NCI-H2081 (cell line): ENCODE data around the gene RINL.
"Not testable (repeated sequence)": the region's sequence is repeated elsewhere in the genome, so short reads cannot be mapped to it uniquely, and the experiment has no call there.

Source experiments
- DNase-seq, 2 experiments: peaks; one replicate each; lab custom pipeline; 2025; lab: John Stamatoyannopoulos, UW

The RINL gene

GRCh38 chr19:38875656-38876395 is 2.2 kb downstream of the RINL start:
- peak; percentile 13 to 44 for DNase-seq

- not testable (repeated sequence) for DNase-seq
These were observed 4.7 kb downstream of the RINL start for GRCh38 chr19:38873400-38873799.

- no peak for DNase-seq
These were observed 7.5 kb downstream of the RINL start for GRCh38 chr19:38870612-38871011.

GRCh38 chr19:38869836-38870607 is 8.1 kb downstream of the RINL start:
- peak; percentile 76 to 85 for DNase-seq

GRCh38 chr19:38869160-38869835 is 8.8 kb downstream of the RINL start:
- peak; percentile 12 to 44 for DNase-seq

GRCh38 chr19:38868551-38868950 is 9.5 kb downstream of the RINL start:
- DNase-seq: no peak

- DNase-seq: no peak
These were observed 10.8 kb downstream of the RINL start for GRCh38 chr19:38867171-38867780.

GRCh38 chr19:38862321-38863059 is 15.6 kb downstream of the RINL start:
- DNase-seq: peak in 1 of 2 experiments; percentile 83

GRCh38 chr19:38861368-38861767 is 16.7 kb downstream of the RINL start:
- no peak for DNase-seq

- DNase-seq: not testable (repeated sequence)
These were observed 18.4 kb downstream of the RINL start for GRCh38 chr19:38859631-38860204.

- DNase-seq: no peak
These were observed 21.3 kb downstream of the RINL start for GRCh38 chr19:38856813-38857212.

- DNase-seq: not testable (repeated sequence)
These were observed 22.3 kb downstream of the RINL start for GRCh38 chr19:38855751-38856150.

GRCh38 chr19:38854961-38855360 is 23.1 kb downstream of the RINL start:
- DNase-seq: not testable (repeated sequence)

GRCh38 chr19:38853214-38853613 is 24.9 kb downstream of the RINL start:
- DNase-seq: no peak

GRCh38 chr19:38852231-38853044 is 25.6 kb downstream of the RINL start:
- DNase-seq: no peak

GRCh38 chr19:38851622-38852230 is 26.3 kb downstream of the RINL start:
- DNase-seq: peak; percentile 86 to 89

GRCh38 chr19:38850976-38851621 is 27.0 kb downstream of the RINL start:
- peak in 1 of 2 experiments; percentile 38 for DNase-seq

- no peak for DNase-seq
These were observed 27.6 kb downstream of the RINL start for GRCh38 chr19:38850436-38850975.

GRCh38 chr19:38849860-38850435 is 28.1 kb downstream of the RINL start, which contains the start of gene HNRNPL:
TSS of gene HNRNPL (minus strand) at chr19:38849986. CDS start at chr19:38849966, 20 bp downstream.
- DNase-seq: peak; percentile 100
